ENCODE results near the gene SLC17A5.
A peak's percentile ranks its signal among the peaks of the same experiment; 100 is the strongest.
"Not testable (repeated sequence)": the region's sequence is repeated elsewhere in the genome, so short reads cannot be mapped to it uniquely, and the experiment has no call there.

Gene SLC17A5

DNA sequence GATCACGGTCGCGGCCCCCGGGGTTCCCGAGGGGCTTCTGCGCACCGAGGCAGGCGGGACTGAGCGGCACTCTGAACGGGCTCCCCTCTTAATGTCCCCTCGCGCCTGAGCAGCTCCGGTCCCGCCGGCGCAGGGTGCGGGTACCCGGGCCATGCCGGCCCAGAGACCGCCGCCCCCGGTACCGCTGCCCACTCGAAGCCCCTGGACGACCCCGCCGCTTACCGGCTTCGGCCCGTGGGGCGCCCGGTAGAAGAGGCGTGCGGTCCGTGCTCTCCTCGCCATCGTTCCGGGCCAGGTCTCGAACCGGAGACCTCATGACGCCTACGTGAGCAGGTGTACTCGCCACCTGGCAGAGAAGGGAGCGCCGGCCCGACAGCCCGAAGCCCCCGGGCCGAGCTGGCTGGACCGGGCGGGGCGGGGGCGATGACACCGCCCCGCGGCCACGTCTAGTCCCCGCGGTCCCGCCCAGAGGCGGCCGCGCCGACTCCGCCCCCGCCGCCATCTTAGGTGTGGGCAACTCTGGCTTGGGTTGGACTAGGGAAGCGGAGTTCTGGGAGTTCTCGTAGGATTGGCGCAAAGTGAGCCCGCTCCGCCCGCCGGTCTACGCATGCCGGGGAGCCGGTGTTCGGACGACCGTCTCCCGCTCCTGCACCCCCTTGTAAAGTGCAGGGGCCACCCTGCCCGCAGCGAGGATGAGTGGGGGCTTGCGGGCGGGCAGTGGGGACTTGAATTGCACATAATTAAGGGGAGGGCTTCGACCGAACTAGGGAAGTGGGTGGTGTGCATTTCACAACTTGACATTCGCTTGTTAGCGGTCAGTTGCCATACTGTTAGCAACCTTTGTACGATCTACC is at the start of gene SLC17A5:
SLC17A5 (minus strand) TSS at position 422 of the 854 bp plus-strand sequence; CDS start at position 316, 106 bp downstream.
- DNase-seq (ENCODE audit: low read depth in 2 of 2): peak; percentile 52 to 82

- DNase-seq (ENCODE audit: low read depth in 2 of 2): no peak
These were observed 49.7 kb upstream of the SLC17A5 start for GRCh38 chr6:73703466-73703865.

DNA sequence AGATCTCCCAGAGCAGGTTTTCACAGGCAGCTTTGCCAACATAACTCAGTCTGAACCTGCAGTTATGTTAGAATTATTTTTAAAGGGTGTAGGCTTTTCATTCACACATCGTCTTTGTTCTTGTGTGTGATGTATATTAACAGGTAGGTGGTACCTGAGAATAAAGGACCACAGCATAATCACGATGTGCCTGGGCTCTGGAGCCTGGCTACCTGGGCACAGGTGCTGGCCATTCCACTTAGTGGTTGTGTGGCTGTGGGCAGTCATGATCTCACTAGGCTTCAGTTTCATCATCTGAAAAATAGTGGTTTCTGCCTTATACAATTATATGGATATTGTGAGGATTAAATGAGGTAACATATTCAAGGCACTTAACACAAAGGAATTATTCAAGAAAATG is 48.7 kb upstream of the SLC17A5 start:
- DNase-seq (ENCODE audit: low read depth in 2 of 2): no peak

- no peak for DNase-seq (ENCODE audit: low read depth in 2 of 2)
These were observed 46.1 kb upstream of the SLC17A5 start for GRCh38 chr6:73699676-73700459.

DNA sequence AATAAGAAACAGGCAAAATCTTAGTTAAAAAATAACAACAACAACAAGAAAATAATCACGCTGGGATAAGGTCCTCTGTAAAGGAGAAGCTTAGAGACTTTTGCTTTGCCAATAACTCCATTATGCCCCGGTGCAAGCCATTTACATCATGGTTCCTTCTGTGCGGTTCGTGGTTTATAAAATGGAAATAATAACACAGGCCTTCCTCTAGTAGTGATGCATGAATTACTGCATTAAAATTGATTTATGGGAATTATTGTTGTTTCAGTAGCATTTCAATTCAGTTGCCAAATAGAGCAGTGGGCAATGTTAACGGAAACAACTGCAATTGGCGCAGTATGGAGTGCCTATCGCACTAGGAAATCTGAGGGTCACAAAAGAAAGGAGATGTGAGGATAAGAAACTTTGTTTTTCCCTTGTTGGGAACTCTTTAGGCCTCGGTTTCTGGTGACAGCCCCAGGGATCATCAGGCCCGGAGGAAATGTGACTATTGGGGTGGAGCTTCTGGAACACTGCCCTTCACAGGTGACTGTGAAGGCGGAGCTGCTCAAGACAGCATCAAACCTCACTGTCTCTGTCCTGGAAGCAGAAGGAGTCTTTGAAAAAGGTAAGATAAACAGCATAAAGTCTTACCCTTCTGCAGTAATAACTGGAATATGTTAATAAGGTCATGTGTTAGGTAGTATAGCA is 43.3 kb upstream of the SLC17A5 start:
- DNase-seq (ENCODE audit: low read depth in 2 of 2): no peak

DNA sequence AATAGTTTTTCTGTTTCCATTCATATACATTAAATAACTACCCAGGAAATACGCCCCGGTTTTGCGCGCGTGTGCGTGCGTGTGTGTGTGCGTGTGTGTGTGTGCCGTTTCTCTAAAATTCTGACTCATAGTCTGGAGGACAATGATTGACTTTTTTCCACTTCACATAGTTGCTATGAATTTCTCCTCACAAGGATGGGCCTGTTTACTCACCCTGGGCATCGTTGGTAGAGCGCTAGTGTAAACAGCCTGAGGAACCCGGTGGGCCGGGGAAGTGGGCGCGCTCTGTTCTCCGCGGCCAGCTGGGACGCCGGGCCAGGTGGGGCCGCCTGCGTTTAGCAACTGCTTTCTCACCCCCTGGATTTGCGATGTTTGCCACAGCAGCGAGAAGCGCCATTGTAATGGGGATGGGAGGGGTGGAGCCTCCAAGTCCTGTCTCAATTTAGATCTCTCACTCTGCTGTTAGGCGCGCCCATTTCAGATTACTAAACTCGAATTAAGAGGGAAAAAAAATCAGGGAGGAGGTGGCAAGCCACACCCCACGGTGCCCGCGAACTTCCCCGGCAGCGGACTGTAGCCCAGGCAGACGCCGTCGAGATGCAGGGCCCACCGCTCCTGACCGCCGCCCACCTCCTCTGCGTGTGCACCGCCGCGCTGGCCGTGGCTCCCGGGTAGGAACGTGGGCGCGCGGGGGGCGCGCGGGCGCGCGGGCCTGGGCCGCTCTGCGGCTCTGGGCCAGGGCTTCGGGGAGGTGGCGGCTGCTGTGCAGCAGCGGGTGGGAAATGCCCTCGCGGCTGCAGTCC is 42.0 kb upstream of the SLC17A5 start, which contains the start of gene CD109:
CD109 (plus strand) TSS at position 585 of the 803 bp plus-strand sequence; CDS start at position 598, 13 bp downstream.
- DNase-seq (ENCODE audit: low read depth in 2 of 2): peak; percentile 4 to 48

DNA sequence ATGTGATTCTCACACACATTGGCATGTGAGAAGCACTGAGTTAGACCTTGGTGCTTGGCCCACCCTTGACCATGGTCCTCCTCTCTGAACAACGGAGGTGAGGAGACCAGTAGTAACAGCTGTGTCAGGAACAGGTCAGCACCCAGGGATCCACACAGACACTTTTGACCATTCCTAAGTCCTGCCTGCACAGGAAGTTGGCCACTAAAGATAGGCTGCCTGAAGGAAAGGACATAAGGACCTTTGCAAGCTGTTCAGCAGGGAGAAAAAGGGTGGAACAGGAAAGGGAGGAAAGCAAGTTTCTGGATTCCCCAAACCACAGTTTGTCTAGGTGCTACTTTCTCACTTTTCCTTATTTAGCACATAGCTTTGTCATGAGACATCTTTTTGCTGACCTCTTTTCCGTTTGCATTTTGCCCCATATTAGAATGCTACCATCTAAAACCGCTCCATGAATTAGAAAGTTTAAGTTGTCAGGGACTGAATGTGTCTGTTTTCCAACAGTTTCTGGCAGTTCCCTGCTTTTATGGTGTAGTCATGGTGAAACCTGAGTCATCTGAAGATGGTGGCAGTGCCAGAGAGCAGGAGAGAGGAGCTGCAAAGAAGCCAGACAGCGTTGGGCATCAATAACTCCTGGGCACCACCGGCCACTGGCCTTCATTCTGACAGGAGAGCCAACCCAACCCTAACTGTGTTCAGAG is 41.1 kb upstream of the SLC17A5 start:
- no peak for DNase-seq (ENCODE audit: low read depth in 2 of 2)

GRCh38 chr6:73691512-73691911 is 37.7 kb upstream of the SLC17A5 start:
- no peak for DNase-seq (ENCODE audit: low read depth in 2 of 2)

DNA sequence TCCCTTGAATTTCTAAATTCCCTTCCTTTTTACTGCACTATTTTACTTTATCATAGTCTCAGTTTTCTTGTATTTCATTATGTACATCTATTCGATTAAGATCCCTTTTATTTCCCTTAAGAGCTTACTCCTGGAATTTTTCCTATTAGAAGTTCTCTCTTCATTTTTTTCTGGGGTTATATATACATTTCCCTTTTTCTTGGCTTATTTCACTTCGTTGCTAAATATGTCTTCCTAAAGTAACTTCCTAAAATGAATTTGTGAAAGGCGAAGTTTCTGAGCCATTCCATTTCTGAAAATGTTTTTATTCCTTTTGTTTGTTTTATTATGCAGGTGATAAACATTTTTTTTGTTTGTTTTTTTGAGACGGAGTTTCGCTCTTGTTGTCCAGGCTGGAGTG is 36.3 kb upstream of the SLC17A5 start:
- DNase-seq (ENCODE audit: low read depth in 2 of 2): no peak

DNA sequence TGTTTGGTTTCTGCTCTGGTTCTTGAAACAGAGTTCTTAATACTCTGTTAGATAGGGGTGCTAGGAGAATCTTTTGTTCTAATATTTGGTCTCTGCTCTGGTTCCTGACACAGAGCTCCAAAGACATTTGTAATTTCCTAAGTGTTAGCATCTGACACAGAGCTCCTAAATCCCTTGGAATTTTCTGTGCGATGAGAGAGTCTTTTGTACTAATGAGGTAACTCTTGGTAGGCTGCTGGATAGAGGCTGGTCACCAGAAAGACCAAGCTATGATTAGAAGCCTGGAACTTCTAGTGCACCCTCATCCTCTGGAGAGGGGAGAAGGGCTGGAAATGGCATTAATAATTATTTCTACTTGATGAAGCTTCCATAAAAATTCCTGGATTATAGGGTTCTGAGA is 34.6 kb upstream of the SLC17A5 start:
- no peak for DNase-seq (ENCODE audit: low read depth in 2 of 2)

GRCh38 chr6:73683574-73683973 is 29.8 kb upstream of the SLC17A5 start:
- DNase-seq (ENCODE audit: low read depth in 2 of 2): not testable (repeated sequence)

GRCh38 chr6:73680289-73680918 is 26.6 kb upstream of the SLC17A5 start:
- DNase-seq (ENCODE audit: low read depth in 2 of 2): no peak

DNA sequence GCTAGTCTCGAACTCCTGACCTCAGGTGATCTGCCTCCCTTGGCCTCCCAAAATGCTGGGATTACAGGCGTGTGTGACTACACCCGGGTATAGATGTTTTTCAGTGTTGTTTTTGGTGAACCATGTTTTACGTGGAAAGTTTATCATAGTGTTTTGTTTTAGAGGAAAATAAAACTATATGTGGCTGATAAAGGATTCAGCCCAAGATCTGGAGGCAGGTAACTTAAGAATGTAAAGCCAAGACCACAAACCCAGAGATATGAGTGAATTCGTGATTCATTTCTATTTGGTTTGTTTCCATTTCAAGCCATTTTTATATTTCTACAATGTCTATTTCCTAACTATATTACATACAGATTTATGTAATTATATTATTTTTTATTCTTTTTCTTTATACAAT is 26.1 kb upstream of the SLC17A5 start:
- DNase-seq (ENCODE audit: low read depth in 2 of 2): not testable (repeated sequence)

GRCh38 chr6:73679009-73679408 is 25.2 kb upstream of the SLC17A5 start:
- no peak for DNase-seq (ENCODE audit: low read depth in 2 of 2)

DNA sequence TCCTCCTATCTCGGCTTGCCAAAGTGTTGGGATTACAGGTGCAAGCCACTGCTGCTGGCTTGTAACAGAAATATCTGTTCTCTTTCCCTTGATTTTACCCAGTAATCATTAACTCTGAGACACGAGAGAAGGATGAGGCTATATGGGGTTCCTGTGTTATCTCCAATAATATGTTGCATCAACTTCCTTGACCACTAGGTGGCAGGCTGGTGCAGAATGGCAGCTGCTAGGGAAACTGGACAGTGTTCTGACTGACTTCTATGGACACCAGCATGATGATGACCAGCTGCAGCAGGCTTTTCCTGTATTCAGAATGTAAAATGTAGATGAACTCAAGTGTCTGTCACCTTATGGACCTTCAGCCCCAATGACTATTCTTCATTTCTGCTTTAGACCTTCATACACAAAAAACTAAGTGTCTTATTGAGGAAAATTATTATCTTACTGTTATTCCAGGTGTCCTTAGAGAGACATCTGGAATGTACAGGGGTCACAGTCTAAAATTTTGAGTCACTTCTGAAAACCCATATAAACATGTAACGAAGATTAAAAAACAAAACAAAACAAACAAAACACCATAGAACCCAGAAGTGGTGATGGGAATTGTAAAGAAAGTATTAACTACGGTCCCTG is 21.8 kb upstream of the SLC17A5 start:
- DNase-seq (ENCODE audit: low read depth in 2 of 2): peak; percentile 28 to 55

DNA sequence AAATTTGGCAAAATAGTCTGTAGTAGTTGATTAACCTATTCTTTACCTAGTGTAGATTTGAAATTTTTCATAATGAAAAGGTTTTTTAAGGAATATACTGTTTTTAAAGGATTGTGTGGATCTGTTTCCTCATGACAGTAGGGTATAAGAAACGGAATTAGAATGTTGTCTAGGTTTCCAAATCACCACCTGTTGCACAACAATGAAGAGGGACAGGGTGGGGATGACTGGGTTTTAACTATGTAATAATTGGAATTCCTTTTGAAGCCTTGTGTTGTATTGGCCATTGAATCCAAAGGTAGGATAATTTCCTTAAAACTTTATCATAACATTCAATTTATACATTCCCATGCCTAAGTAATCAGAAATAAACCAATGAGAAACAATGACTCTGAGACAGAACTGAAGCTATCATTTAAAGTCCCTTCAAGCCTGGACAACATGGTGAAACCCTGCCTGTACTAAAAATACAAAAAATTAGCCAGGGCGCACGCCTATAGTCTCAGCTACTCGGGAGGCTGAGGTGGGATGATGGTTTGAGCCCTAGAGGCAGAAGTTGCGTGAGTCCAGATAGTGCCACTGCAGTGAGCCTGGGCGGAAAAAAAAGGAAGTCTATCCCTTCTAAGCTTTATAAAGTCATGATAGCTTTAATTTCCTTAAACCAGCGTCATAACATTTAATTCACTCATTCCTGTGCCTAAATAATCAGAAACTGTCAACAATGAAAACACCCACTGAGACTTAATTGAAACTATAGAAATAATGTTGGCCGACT is 18.3 kb upstream of the SLC17A5 start:
- no peak for DNase-seq (ENCODE audit: low read depth in 2 of 2)

DNA sequence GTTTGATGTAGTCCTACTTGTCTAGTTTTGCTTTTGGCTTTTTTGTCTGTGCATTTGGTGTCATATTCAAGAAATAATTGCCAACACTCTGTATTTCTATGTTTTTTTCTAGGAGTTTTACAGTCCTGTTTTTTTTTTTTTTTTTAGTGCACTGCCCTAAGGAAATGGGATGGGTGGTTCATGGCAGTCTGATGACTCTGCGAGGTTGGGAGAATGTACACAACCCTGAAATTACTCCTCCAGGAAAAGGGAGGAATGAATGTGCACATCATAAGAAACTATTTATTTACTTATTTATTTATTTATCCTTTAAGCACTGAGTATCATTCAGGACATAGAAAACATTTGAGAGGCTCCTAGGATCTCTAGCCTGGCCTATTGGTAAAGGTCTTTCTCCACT is 15.2 kb upstream of the SLC17A5 start:
- no peak for DNase-seq (ENCODE audit: low read depth in 2 of 2)

DNA sequence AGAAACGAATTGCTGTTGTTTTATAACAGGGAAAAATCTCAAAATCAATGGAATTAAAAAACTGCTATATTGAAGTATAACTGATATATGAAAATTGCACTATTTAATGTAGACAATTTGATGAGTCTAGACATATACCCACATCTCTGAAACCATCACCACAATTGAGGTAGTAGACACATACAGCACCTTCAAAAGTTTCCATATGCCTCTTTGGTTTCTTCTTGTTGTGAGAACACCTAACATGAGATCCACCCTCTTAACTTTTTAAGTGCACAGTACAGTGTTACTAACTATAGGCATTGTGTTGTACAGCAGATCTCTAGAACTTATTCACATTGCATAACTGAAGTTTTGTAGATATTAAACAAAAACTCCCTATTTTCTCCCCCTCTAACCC is 14.0 kb upstream of the SLC17A5 start:
- no peak for DNase-seq (ENCODE audit: low read depth in 2 of 2)

- no peak for DNase-seq (ENCODE audit: low read depth in 2 of 2)
These were observed 12.6 kb upstream of the SLC17A5 start for GRCh38 chr6:73666393-73666792.
